HCT116 (cell line): ENCODE data around the gene CEP120. TPM values are rescaled to one million over a fixed set of nuclear protein-coding genes. Genes with fewer than 3 reads are reported as not detected.

Experiments used
- ATAC-seq: fragments of 200-7000 bp; cut with Tn5 transposase; 2 replicates; pipeline ENCODE4 v1.9.1; 2020; ENCODE audit warnings: mild to moderate bottlenecking, moderate library complexity
- BruUV-seq: library from RNA; stranded (reverse); fragments of 400-500 nt; replicated peaks from 2 replicates; lab custom pipeline; 2021; lab: Mats Ljungman, UMichigan
- CTCF ChIA-PET: fragments of 300-600 bp; sonication (Branson Sonifier 250); formaldehyde crosslinking; loops from one replicate; lab custom pipeline; 2021; ENCODE audit warnings: antibody characterized with exemption; lab: Charles Lee
- POLR2A ChIA-PET: fragments of 300-600, 350-600 bp; sonication (Branson Sonifier 250); formaldehyde crosslinking; loops from one replicate; lab custom pipeline; 2021; ENCODE audit warnings: antibody characterized with exemption; lab: Charles Lee
- RAD21 ChIA-PET, 2 experiments: fragments of 300-600 bp; sonication (Branson Sonifier 250); formaldehyde crosslinking; loops; one replicate each; lab custom pipeline; 2023; ENCODE audit warnings: low total read pairs in 2 of 2; ENCODE audit not compliant: uncharacterized antibody in 2 of 2, unreplicated experiment in 2 of 2, low non-redundant PET in 1 of 2; lab: Charles Lee
- DNase-seq: peaks from one replicate; pipeline ENCODE4 v3.0.0-alpha.2; 2010; ENCODE audit warnings: low read depth, low spot score
- H2AFZ ChIP-seq: fragments of 200-600 bp; shearing (Covaris generic), sonication (generic); 2 replicates; pipeline ENCODE4 v1.6.1; 2017; ENCODE audit warnings: low read depth, mixed run types, mixed read lengths, antibody characterized with exemption, low read length; ENCODE audit not compliant: poor library complexity, severe bottlenecking
- H3K27ac ChIP-seq: 2 replicates; pipeline ENCODE4 v1.5.1; 2012; ENCODE audit warnings: low read depth, low read length
- H3K27me3 ChIP-seq: fragments of 200-600 bp; sonication (generic); 2 replicates; pipeline ENCODE4 v1.6.1; 2016; ENCODE audit warnings: mixed run types, low read length, mixed read lengths; ENCODE audit not compliant: insufficient read depth
- H3K36me3 ChIP-seq, 2 experiments: fragments of 200-500 bp in 1 of 2; fragments of 200-600 bp in 1 of 2; sonication (Bioruptor generic) in 1 of 2; sonication (generic) in 1 of 2; 2 replicates each; pipeline versions ENCODE4 v1.5.1 to v1.6.1; 2014 to 2016; ENCODE audit warnings: low read length in 2 of 2, inconsistent platforms in 1 of 2, mixed read lengths in 1 of 2, mixed run types in 1 of 2; ENCODE audit not compliant: insufficient read depth in 2 of 2, control insufficient read depth in 1 of 2
- H3K4me1 ChIP-seq, 2 experiments: fragments of 200-600 bp in 1 of 2; sonication (generic) in 1 of 2; 2 replicates each; pipeline versions ENCODE4 v1.5.1 to v1.6.1; 2012 to 2017; ENCODE audit warnings: low read length in 2 of 2, inconsistent platforms in 1 of 2, mild to moderate bottlenecking in 1 of 2, mixed read lengths in 1 of 2, mixed run types in 1 of 2, moderate library complexity in 1 of 2; ENCODE audit not compliant: insufficient read depth in 2 of 2, control insufficient read depth in 1 of 2
- H3K4me2 ChIP-seq: fragments of 200-600 bp; sonication (generic); 2 replicates; pipeline ENCODE4 v1.6.1; 2017; ENCODE audit warnings: mixed run types, low read length, mixed read lengths
- H3K4me3 ChIP-seq, 2 experiments: fragments of 200-600 bp in 1 of 2; sonication (generic) in 1 of 2; replicated peaks in 1 of 2; 2 replicates each; pipeline ENCODE4 v1.5.1; 2011 to 2016; ENCODE audit warnings: low read length in 2 of 2, control low read depth in 1 of 2, low read depth in 1 of 2, mild to moderate bottlenecking in 1 of 2, mixed read lengths in 1 of 2, mixed run types in 1 of 2
- H3K79me2 ChIP-seq: fragments of 200-600 bp; sonication (generic); 2 replicates; pipeline ENCODE4 v1.6.1; 2017; ENCODE audit warnings: mild to moderate bottlenecking, mixed run types, low read length, moderate library complexity, mixed read lengths; ENCODE audit not compliant: insufficient read depth
- H3K9ac ChIP-seq: fragments of 200-600 bp; sonication (generic); 2 replicates; pipeline ENCODE4 v1.6.1; 2016; ENCODE audit warnings: low read length, mixed read lengths
- H3K9me2 ChIP-seq: fragments of 200-600 bp; sonication (generic), shearing (Covaris generic); 2 replicates; pipeline ENCODE4 v1.6.1; 2017; ENCODE audit warnings: mixed run types, mild to moderate bottlenecking, moderate library complexity; ENCODE audit not compliant: insufficient read depth
- H3K9me3 ChIP-seq, 2 experiments: fragments of 200-500 bp in 1 of 2; fragments of 200-600 bp in 1 of 2; sonication (Bioruptor generic) in 1 of 2; sonication (generic) in 1 of 2; 2 replicates each; pipeline ENCODE4 v1.6.1; 2014 to 2017; ENCODE audit warnings: low read length in 2 of 2, mixed read lengths in 2 of 2, inconsistent platforms in 1 of 2, low read depth in 1 of 2, mild to moderate bottlenecking in 1 of 2, mixed run types in 1 of 2, moderate library complexity in 1 of 2; ENCODE audit not compliant: control insufficient read depth in 1 of 2, insufficient read depth in 1 of 2
- H4K20me1 ChIP-seq: fragments of 200-600 bp; sonication (generic), shearing (Covaris generic); 2 replicates; pipeline ENCODE4 v1.6.1; 2017; ENCODE audit warnings: mixed run types, mild to moderate bottlenecking, moderate library complexity; ENCODE audit not compliant: insufficient read depth
- CBX3 ChIP-seq: IDR thresholded peaks from 2 replicates; pipeline ENCODE4 v1.6.1; 2012; ENCODE audit warnings: low read depth
- CEBPB ChIP-seq: IDR thresholded peaks from 2 replicates; pipeline ENCODE4 v1.6.1; 2012; ENCODE audit warnings: low read depth
- EZH2phosphoT487 ChIP-seq: fragments of 200-600 bp; IDR thresholded peaks from 2 replicates; pipeline ENCODE4 v1.6.1; 2018; ENCODE audit warnings: antibody characterized with exemption, borderline replicate concordance
- JUND ChIP-seq: IDR thresholded peaks from 2 replicates; pipeline ENCODE4 v1.6.1; 2012
- MAX ChIP-seq: IDR thresholded peaks from 2 replicates; pipeline ENCODE4 v1.6.1; 2012
- POLR2A ChIP-seq: IDR thresholded peaks from 2 replicates; pipeline ENCODE4 v1.7.0; 2011; ENCODE audit warnings: borderline replicate concordance; ENCODE audit not compliant: insufficient read depth, insufficient read length; ENCODE audit errors: extremely low read depth
- POLR2AphosphoS5 ChIP-seq: IDR thresholded peaks from 2 replicates; pipeline ENCODE4 v1.6.1; 2011; ENCODE audit warnings: mild to moderate bottlenecking, low read depth, low read length, moderate library complexity
- RAD21 ChIP-seq: IDR thresholded peaks from 2 replicates; pipeline ENCODE4 v1.6.1; 2012; ENCODE audit warnings: low read depth, mild to moderate bottlenecking
- TCF7L2 ChIP-seq: IDR thresholded peaks from 2 replicates; pipeline ENCODE4 v1.7.0; 2011; ENCODE audit warnings: borderline replicate concordance, inconsistent platforms; ENCODE audit not compliant: insufficient read depth, insufficient read length; ENCODE audit errors: extremely low read depth
- YY1 ChIP-seq: IDR thresholded peaks from 2 replicates; pipeline ENCODE4 v1.6.1; 2011; ENCODE audit warnings: low read length, low read depth, moderate library complexity, mild to moderate bottlenecking; ENCODE audit not compliant: insufficient replicate concordance; ENCODE audit errors: extremely low read depth
- ZNF274 ChIP-seq: fragments of 200-500 bp; sonication (Bioruptor generic); IDR thresholded peaks from 2 replicates; pipeline ENCODE4 v1.6.1; 2014; ENCODE audit warnings: mild to moderate bottlenecking, low read depth, low read length, inconsistent platforms
- intact Hi-C: fragments of 100-400 bp; cut with micrococcal nuclease; formaldehyde crosslinking; loops from 2 replicates; pipeline ENCODE4 v1.10.0; 2022
- total RNA-seq: library from RNA; stranded (reverse); gene quantifications from one replicate; pipeline ENCODE4 v1.2.1, GENCODE V29; 2021; ENCODE audit not compliant: unreplicated experiment
- TF ChIP-seq, protein P1 (sequence below): IDR thresholded peaks from 2 replicates; pipeline ENCODE4 v1.6.1; 2012; ENCODE audit warnings: low read depth

Gene CEP120
- total RNA-seq, 1 experiment from 2014 or later = 30.2 TPM

GRCh38 chr5:123397538-123397937 is 25.7 kb downstream of the CEP120 start:
- H3K9ac ChIP-seq = no peak overlapping the region
- no peak for DNase-seq
- H3K4me3 ChIP-seq = no peak overlapping the region
- H2AFZ ChIP-seq = no peak overlapping the region
- H3K27me3 ChIP-seq = no peaks in the 10 kb centered on the region
- BruUV-seq = no TSS peak
- no peaks in the 10 kb centered on the region for H3K4me1 ChIP-seq
- ChIA-PET POLR2A (no interaction called here), RAD21 (no interaction called here), CTCF (no interaction called here)
- H3K79me2 ChIP-seq = no peaks in the 10 kb centered on the region
- H3K9me2 ChIP-seq = no peaks in the 10 kb centered on the region
- H3K27ac ChIP-seq = no peak overlapping the region
- no peaks in the 10 kb centered on the region; the same call in 1 of the 2 replicates for H4K20me1 ChIP-seq
- no peak for ATAC-seq
- no peaks in the 10 kb centered on the region for H3K9me3 ChIP-seq
- peaks cover 0 to 6% of the 10 kb centered on the region in 2 experiments; a peak in 2 of 4 replicates for H3K36me3 ChIP-seq
- intact Hi-C loops = no loop called here
- TF ChIP-seq CEBPB (no peak), RAD21 (no peak), TCF7L2 (no peak), POLR2AphosphoS5 (no peak), YY1 (no peak), JUND (no peak), ZNF274 (no peak), CBX3 (no peak), POLR2A (no peak), MAX (no peak), EZH2phosphoT487 (no peak)
- TF ChIP-seq, protein P1, sequence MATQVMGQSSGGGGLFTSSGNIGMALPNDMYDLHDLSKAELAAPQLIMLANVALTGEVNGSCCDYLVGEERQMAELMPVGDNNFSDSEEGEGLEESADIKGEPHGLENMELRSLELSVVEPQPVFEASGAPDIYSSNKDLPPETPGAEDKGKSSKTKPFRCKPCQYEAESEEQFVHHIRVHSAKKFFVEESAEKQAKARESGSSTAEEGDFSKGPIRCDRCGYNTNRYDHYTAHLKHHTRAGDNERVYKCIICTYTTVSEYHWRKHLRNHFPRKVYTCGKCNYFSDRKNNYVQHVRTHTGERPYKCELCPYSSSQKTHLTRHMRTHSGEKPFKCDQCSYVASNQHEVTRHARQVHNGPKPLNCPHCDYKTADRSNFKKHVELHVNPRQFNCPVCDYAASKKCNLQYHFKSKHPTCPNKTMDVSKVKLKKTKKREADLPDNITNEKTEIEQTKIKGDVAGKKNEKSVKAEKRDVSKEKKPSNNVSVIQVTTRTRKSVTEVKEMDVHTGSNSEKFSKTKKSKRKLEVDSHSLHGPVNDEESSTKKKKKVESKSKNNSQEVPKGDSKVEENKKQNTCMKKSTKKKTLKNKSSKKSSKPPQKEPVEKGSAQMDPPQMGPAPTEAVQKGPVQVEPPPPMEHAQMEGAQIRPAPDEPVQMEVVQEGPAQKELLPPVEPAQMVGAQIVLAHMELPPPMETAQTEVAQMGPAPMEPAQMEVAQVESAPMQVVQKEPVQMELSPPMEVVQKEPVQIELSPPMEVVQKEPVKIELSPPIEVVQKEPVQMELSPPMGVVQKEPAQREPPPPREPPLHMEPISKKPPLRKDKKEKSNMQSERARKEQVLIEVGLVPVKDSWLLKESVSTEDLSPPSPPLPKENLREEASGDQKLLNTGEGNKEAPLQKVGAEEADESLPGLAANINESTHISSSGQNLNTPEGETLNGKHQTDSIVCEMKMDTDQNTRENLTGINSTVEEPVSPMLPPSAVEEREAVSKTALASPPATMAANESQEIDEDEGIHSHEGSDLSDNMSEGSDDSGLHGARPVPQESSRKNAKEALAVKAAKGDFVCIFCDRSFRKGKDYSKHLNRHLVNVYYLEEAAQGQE = no peak
- H3K4me2 ChIP-seq = no peak overlapping the region
